DND-41 (cell line): ENCODE measurements around the gene CPT1A.

Experiments
- ATAC-seq: fragments of 200-7000 bp; cut with Tn5 transposase; 3 replicates; pipeline ENCODE4 v1.9.1; 2021; ENCODE audit warnings: low read depth; ENCODE audit not compliant: insufficient read depth
- DNase-seq: peaks from one replicate; pipeline ENCODE4 v3.0.0-alpha.2; 2020
- H2AFZ ChIP-seq: 2 replicates; pipeline ENCODE4 v1.6.0; 2012; ENCODE audit warnings: low read depth, low read length
- H3K27ac ChIP-seq: 2 replicates; pipeline ENCODE4 v1.5.1; 2012; ENCODE audit warnings: low read length, inconsistent platforms
- H3K27me3 ChIP-seq: fragments of 200-600 bp; sonication (generic); 2 replicates; pipeline ENCODE4 v1.6.0; 2012; ENCODE audit warnings: low read length, mild to moderate bottlenecking, inconsistent platforms; ENCODE audit not compliant: insufficient read depth, poor library complexity
- H3K36me3 ChIP-seq: 2 replicates; pipeline ENCODE4 v1.5.1; 2012; ENCODE audit warnings: low read length, inconsistent platforms; ENCODE audit not compliant: insufficient read depth
- H3K4me1 ChIP-seq: 2 replicates; pipeline ENCODE4 v1.5.1; 2012; ENCODE audit warnings: mild to moderate bottlenecking, low read length; ENCODE audit not compliant: insufficient read depth
- H3K4me2 ChIP-seq: 2 replicates; pipeline ENCODE4 v1.6.0; 2012; ENCODE audit warnings: mild to moderate bottlenecking, moderate library complexity, low read length, inconsistent platforms; ENCODE audit not compliant: insufficient read depth
- H3K4me3 ChIP-seq, 2 experiments: fragments of 200-600 bp in 1 of 2; shearing (Covaris generic) in 1 of 2; 2 replicates each; pipeline ENCODE4 v1.5.1; 2012 to 2016; ENCODE audit warnings: inconsistent platforms in 2 of 2, low read length in 2 of 2, mild to moderate bottlenecking in 2 of 2, low read depth in 1 of 2, moderate library complexity in 1 of 2
- H3K79me2 ChIP-seq: 2 replicates; pipeline ENCODE4 v1.6.0; 2012; ENCODE audit warnings: low read length, inconsistent platforms; ENCODE audit not compliant: insufficient read depth
- H3K9ac ChIP-seq: 2 replicates; pipeline ENCODE4 v1.6.0; 2012; ENCODE audit warnings: low read depth, mild to moderate bottlenecking, inconsistent platforms, low read length, moderate library complexity
- H3K9me3 ChIP-seq: 2 replicates; pipeline ENCODE4 v1.5.1; 2012; ENCODE audit warnings: low read length, moderate library complexity, mild to moderate bottlenecking, inconsistent platforms; ENCODE audit not compliant: insufficient read depth, severe bottlenecking
- H4K20me1 ChIP-seq: 2 replicates; pipeline ENCODE4 v1.6.0; 2012; ENCODE audit warnings: low read length; ENCODE audit not compliant: insufficient read depth
- CTCF ChIP-seq: IDR thresholded peaks from 2 replicates; pipeline ENCODE4 v1.5.1; 2012; ENCODE audit warnings: borderline replicate concordance, low read length, moderate library complexity, mild to moderate bottlenecking; ENCODE audit not compliant: poor library complexity, severe bottlenecking; ENCODE audit errors: extremely low read depth
- EZH2 ChIP-seq: IDR thresholded peaks from 3 replicates; pipeline ENCODE4 v1.6.1; 2012; ENCODE audit warnings: borderline replicate concordance, low read depth, mild to moderate bottlenecking, moderate library complexity, low read length, inconsistent platforms; ENCODE audit not compliant: severe bottlenecking

Gene CPT1A

GRCh38 chr11:68827733-68828132 lies 14.0 kb downstream of the CPT1A start:
- Histone ChIP-seq H3K27ac (0 out of 2 replicates have a peak overlapping the region, but pooled peaks have one; percentile 16), H4K20me1 (peaks cover 54% of the 10 kb centered on the region), H3K4me2 (no peak overlapping the region), H3K4me3 (no peak overlapping the region), H2AFZ (no peak overlapping the region), H3K4me1 (no peaks in the 10 kb centered on the region), H3K27me3 (no peaks in the 10 kb centered on the region), H3K9ac (no peak overlapping the region), H3K79me2 (peaks cover 91% of the 10 kb centered on the region), H3K36me3 (peaks cover 19% of the 10 kb centered on the region), H3K9me3 (no peaks in the 10 kb centered on the region)
- no peak for ATAC-seq
- TF ChIP-seq EZH2 (no peak), CTCF (no peak)
- DNase-seq: no peak

DNA sequence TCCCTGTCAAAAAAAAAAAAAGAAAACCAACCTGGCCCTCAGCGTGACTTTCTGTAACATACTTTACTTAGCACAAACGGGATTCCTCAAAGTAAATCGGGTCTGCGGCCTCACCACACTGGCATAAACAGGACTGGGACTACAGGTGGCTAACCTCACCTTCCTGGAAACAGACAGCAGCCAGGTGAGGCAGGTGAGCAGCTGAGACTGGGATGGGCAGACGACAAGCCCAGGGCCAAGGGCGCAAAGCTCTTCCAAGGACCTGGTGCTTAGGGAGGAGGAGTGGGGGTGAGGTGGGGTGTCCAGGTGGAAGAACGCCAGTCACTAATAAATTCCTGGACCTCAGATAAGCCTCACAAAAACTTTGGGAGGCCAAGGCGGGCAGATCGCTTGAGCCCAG lies 15.0 kb downstream of the CPT1A start:
- ATAC-seq (no peak), DNase-seq (no peak)
- no peak overlapping the region for H3K27ac ChIP-seq
- H3K27me3 ChIP-seq: no peaks in the 10 kb centered on the region
- no peaks in the 10 kb centered on the region for H3K4me1 ChIP-seq
- H3K9me3 ChIP-seq: no peaks in the 10 kb centered on the region
- no peak overlapping the region for H3K4me2 ChIP-seq
- peaks cover 58% of the 10 kb centered on the region for H4K20me1 ChIP-seq
- no peak overlapping the region for H3K9ac ChIP-seq
- peaks cover 21% of the 10 kb centered on the region for H3K36me3 ChIP-seq
- TF ChIP-seq EZH2 (no peak), CTCF (no peak)
- no peak overlapping the region for H3K4me3 ChIP-seq
- peaks cover 91% of the 10 kb centered on the region for H3K79me2 ChIP-seq
- H2AFZ ChIP-seq: no peak overlapping the region

DNA sequence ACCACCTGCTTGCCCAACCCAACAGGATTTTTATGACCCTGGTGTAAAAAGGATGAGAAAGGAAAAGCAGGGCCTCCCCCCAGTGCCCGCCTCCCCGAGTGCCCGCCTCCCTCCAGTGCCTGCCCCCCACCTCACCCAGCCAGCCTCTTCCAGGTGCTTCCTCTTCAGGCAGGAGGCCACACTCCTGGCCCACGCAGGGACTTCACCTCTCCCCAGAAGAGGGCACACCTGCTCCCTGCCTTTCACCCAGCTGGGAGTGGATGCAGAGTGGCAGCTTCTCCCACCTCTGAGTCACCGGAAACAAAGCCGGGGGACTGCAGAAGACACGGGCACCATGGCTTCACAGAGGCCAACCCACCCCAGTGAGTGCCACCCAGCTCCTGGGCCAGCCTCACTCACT lies 16.1 kb downstream of the CPT1A start:
- Histone ChIP-seq H3K9ac (no peak overlapping the region), H3K27ac (no peak overlapping the region), H3K4me3 (no peak overlapping the region), H3K9me3 (no peaks in the 10 kb centered on the region), H3K4me1 (no peaks in the 10 kb centered on the region), H3K27me3 (no peaks in the 10 kb centered on the region), H3K4me2 (no peak overlapping the region), H3K36me3 (peaks cover 14% of the 10 kb centered on the region), H2AFZ (no peak overlapping the region), H3K79me2 (peaks cover 85% of the 10 kb centered on the region), H4K20me1 (peaks cover 57% of the 10 kb centered on the region)
- DNase-seq (peak; percentile 59), ATAC-seq (peak; percentile 83)
- peak; percentile 44 for TF ChIP-seq CTCF
- TF ChIP-seq EZH2: no peak

DNA sequence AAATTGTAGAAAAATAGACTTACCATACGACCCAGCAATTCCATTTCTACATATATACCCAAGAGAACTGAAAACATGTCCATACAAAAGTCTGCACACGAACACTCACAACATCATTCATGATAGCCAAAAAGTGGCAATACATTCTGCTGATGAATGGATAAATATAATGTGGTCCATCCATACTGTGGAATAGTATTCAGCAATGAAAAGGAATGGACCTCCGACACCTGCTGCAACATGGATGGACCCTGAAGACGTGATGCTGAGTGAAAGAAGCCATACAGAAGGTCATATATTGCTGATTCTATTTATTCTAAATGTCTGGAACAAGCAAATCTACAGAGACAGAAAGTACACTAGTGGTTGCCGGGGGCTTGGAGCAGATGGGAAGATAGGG lies 19.2 kb downstream of the CPT1A start:
- ATAC-seq: no peak
- Histone ChIP-seq H3K27me3 (no peaks in the 10 kb centered on the region), H3K4me1 (no peaks in the 10 kb centered on the region), H3K9me3 (no peaks in the 10 kb centered on the region), H3K4me2 (no peak overlapping the region), H3K79me2 (peaks cover 78% of the 10 kb centered on the region), H3K27ac (no peak overlapping the region), H2AFZ (no peak overlapping the region), H4K20me1 (peaks cover 52% of the 10 kb centered on the region), H3K36me3 (peaks cover 3% of the 10 kb centered on the region; the same call in 1 of the 2 replicates), H3K4me3 (no peak overlapping the region), H3K9ac (no peak overlapping the region)
- TF ChIP-seq EZH2: no peak
- no peak for TF ChIP-seq CTCF
- no peak for DNase-seq
